Activated naive CD4-positive, alpha-beta T cell treated with anti-CD3 and anti-CD28 coated beads for 36 hours (primary cell): ENCODE data around the gene NEUROD2. TPM values are rescaled to one million over a fixed set of nuclear protein-coding genes. Genes with fewer than 3 reads are reported as not detected.

Experiments used
- CTCF ChIA-PET: fragments of 350-600 bp; sonication (Branson Sonifier 250); formaldehyde crosslinking; loops from one replicate; lab custom pipeline; 2021; ENCODE audit warnings: antibody characterized with exemption; lab: Charles Lee
- DNase-seq: peaks from one replicate; pipeline ENCODE4 v3.0.0-alpha.2; 2020
- H3K27ac Mint-ChIP-seq: one replicate; pipeline ENCODE4 v1.8.0; 2021; ENCODE audit warnings: mild to moderate bottlenecking, mixed read lengths
- H3K27me3 Mint-ChIP-seq: one replicate; pipeline ENCODE4 v1.8.0; 2021; ENCODE audit warnings: low read depth, mixed read lengths
- H3K36me3 Mint-ChIP-seq: one replicate; pipeline ENCODE4 v1.8.0; 2021; ENCODE audit warnings: low read depth, mixed read lengths
- H3K4me1 Mint-ChIP-seq: one replicate; pipeline ENCODE4 v1.8.0; 2021; ENCODE audit warnings: low read depth, mixed read lengths
- H3K4me3 Mint-ChIP-seq: one replicate; pipeline ENCODE4 v1.8.0; 2021; ENCODE audit warnings: mild to moderate bottlenecking, moderate library complexity, mixed read lengths
- H3K9me3 Mint-ChIP-seq: one replicate; pipeline ENCODE4 v1.8.0; 2021; ENCODE audit warnings: mixed read lengths
- intact Hi-C: fragments of 100-400 bp; cut with micrococcal nuclease; formaldehyde crosslinking; loops from one replicate; pipeline ENCODE4 v1.15.1; 2023
- total RNA-seq, 2 experiments: library from RNA; stranded (reverse); gene quantifications; one replicate each; pipeline ENCODE4 v1.2.3, GENCODE V29; 2021

NEUROD2 gene
- total RNA-seq, 2 experiments from 2014 or later, result not detected

GRCh38 chr17:39641883-39642282 is 34.2 kb upstream of the NEUROD2 start:
- CTCF ChIA-PET, result interaction anchor here (0.8 to 11.7 kb wide), 4 partner anchors 9 to 20 kb away, joined by 3 to 213 read pairs (median 24); no protein-coding TSS in a partner anchor
- H3K4me3 Mint-ChIP-seq, result no peak overlapping the region
- H3K9me3 Mint-ChIP-seq, result no peaks in the 10 kb centered on the region
- H3K27ac Mint-ChIP-seq, result no peak overlapping the region
- no peak for DNase-seq
- H3K4me1 Mint-ChIP-seq, result peaks cover 68% of the 10 kb centered on the region
- H3K27me3 Mint-ChIP-seq, result no peaks in the 10 kb centered on the region
- H3K36me3 Mint-ChIP-seq, result no peaks in the 10 kb centered on the region
- intact Hi-C loops, result no loop called here

GRCh38 chr17:39641097-39641496 is 33.4 kb upstream of the NEUROD2 start:
- CTCF ChIA-PET, result interaction anchor here (0.8 to 11.7 kb wide), 5 partner anchors 8 to 25 kb away, joined by 3 to 213 read pairs (median 5); partner anchors contain the start of gene TCAP
- H3K4me1 Mint-ChIP-seq, result peaks cover 73% of the 10 kb centered on the region
- DNase-seq, result no peak

GRCh38 chr17:39640591-39641031 is 32.9 kb upstream of the NEUROD2 start:
- intact Hi-C loops, result no loop called here
- Mint-ChIP-seq H3K4me3 (no peak overlapping the region), H3K27me3 (no peaks in the 10 kb centered on the region), H3K36me3 (no peaks in the 10 kb centered on the region), H3K9me3 (no peaks in the 10 kb centered on the region), H3K4me1 (peaks cover 74% of the 10 kb centered on the region), H3K27ac (no peak overlapping the region)
- CTCF ChIA-PET, result interaction anchor here (0.8 to 11.7 kb wide), 3 partner anchors 13 to 25 kb away, joined by 5 to 213 read pairs (median 44); partner anchors contain the start of gene TCAP
- DNase-seq, result no peak

More at GRCh38 chr17:39641097-39641496, 33.4 kb upstream of the NEUROD2 start:
- no peaks in the 10 kb centered on the region for H3K9me3 Mint-ChIP-seq
- no peak overlapping the region for H3K4me3 Mint-ChIP-seq
- no peaks in the 10 kb centered on the region for H3K27me3 Mint-ChIP-seq
- no peak overlapping the region for H3K27ac Mint-ChIP-seq
- no peaks in the 10 kb centered on the region for H3K36me3 Mint-ChIP-seq
- intact Hi-C loops, result no loop called here

GRCh38 chr17:39639566-39640458 is 32.1 kb upstream of the NEUROD2 start:
- CTCF ChIA-PET, result interaction anchor here (0.5 to 11.7 kb wide), 3 partner anchors 14 to 50 kb away, joined by 3 to 213 read pairs (median 44); no protein-coding TSS in a partner anchor
- peak overlapping the region; percentile 61 for H3K27ac Mint-ChIP-seq
- no peaks in the 10 kb centered on the region for H3K36me3 Mint-ChIP-seq
- DNase-seq, result no peak
- H3K27me3 Mint-ChIP-seq, result no peaks in the 10 kb centered on the region
- peaks cover 67% of the 10 kb centered on the region for H3K4me1 Mint-ChIP-seq
- intact Hi-C loops, result loop anchor here (5.0 to 10.0 kb wide), 3 partner anchors 47 to 465 kb away; partner anchors contain the start of genes MIEN1, NR1D1 and PGAP3
- no peaks in the 10 kb centered on the region for H3K9me3 Mint-ChIP-seq
- no peak overlapping the region for H3K4me3 Mint-ChIP-seq

GRCh38 chr17:39639043-39639442 is 31.3 kb upstream of the NEUROD2 start:
- CTCF ChIA-PET, result interaction anchor here (0.5 to 11.7 kb wide), 3 partner anchors 15 to 51 kb away, joined by 3 to 213 read pairs (median 44); no protein-coding TSS in a partner anchor
- H3K27me3 Mint-ChIP-seq, result no peaks in the 10 kb centered on the region
- no peaks in the 10 kb centered on the region for H3K9me3 Mint-ChIP-seq
- H3K4me1 Mint-ChIP-seq, result peaks cover 64% of the 10 kb centered on the region
- no peak overlapping the region for H3K27ac Mint-ChIP-seq
- H3K36me3 Mint-ChIP-seq, result no peaks in the 10 kb centered on the region
- no peak overlapping the region for H3K4me3 Mint-ChIP-seq
- intact Hi-C loops, result loop anchor here (5.0 to 10.0 kb wide), 3 partner anchors 48 to 466 kb away; partner anchors contain the start of genes MIEN1, NR1D1 and PGAP3
- DNase-seq, result no peak

GRCh38 chr17:39638317-39638716 is 30.6 kb upstream of the NEUROD2 start:
- no peak for DNase-seq
- no peaks in the 10 kb centered on the region for H3K36me3 Mint-ChIP-seq
- no peak overlapping the region for H3K27ac Mint-ChIP-seq
- CTCF ChIA-PET, result interaction anchor here (0.9 to 11.7 kb wide), 5 partner anchors 13 to 16 kb away, joined by 3 to 213 read pairs (median 11); no protein-coding TSS in a partner anchor
- H3K4me1 Mint-ChIP-seq, result peaks cover 57% of the 10 kb centered on the region
- intact Hi-C loops, result loop anchor here (5.0 to 10.0 kb wide), 3 partner anchors 49 to 466 kb away; partner anchors contain the start of genes MIEN1, NR1D1 and PGAP3
- peak overlapping the region; percentile 92 for H3K4me3 Mint-ChIP-seq
- no peaks in the 10 kb centered on the region for H3K9me3 Mint-ChIP-seq
- no peaks in the 10 kb centered on the region for H3K27me3 Mint-ChIP-seq

- peak; percentile 94 for DNase-seq
- CTCF ChIA-PET, result interaction anchor here (0.6 to 11.7 kb wide), 5 partner anchors 9 to 17 kb away, joined by 3 to 213 read pairs (median 5); no protein-coding TSS in a partner anchor
- H3K4me1 Mint-ChIP-seq, result peaks cover 49% of the 10 kb centered on the region
- intact Hi-C loops, result loop anchor here (1.0 to 10.0 kb wide), 5 partner anchors 50 to 468 kb away; partner anchors contain the start of genes LRRC3C, MIEN1, NR1D1 and ORMDL3
- H3K9me3 Mint-ChIP-seq, result no peaks in the 10 kb centered on the region
- H3K27me3 Mint-ChIP-seq, result no peaks in the 10 kb centered on the region
- H3K4me3 Mint-ChIP-seq, result peak within 1 kb of the TSS; percentile 92
- peak within 1 kb of the TSS; percentile 93 for H3K27ac Mint-ChIP-seq
- no peaks in the 10 kb centered on the region for H3K36me3 Mint-ChIP-seq
Observed at GRCh38 chr17:39636927-39637736, 29.4 kb upstream of the NEUROD2 start, which contains the start of gene STARD3. Gene STARD3, plus strand, starts transcription at chr17:39637144. Its CDS starts 16,388 bp downstream, at chr17:39653532.

- H3K27ac Mint-ChIP-seq, result peak overlapping the region; percentile 93
- H3K27me3 Mint-ChIP-seq, result no peaks in the 10 kb centered on the region
- peak overlapping the region; percentile 92 for H3K4me3 Mint-ChIP-seq
- intact Hi-C loops, result loop anchor here (2.0 to 10.0 kb wide), 4 partner anchors 51 to 468 kb away; partner anchors contain the start of genes LRRC3C, MIEN1, NR1D1 and ORMDL3
- H3K36me3 Mint-ChIP-seq, result no peaks in the 10 kb centered on the region
- CTCF ChIA-PET, result interaction anchor here (0.6 to 11.7 kb wide), 3 partner anchors 9 to 94 kb away, joined by 3 to 213 read pairs (median 7); partner anchors contain the start of gene MIEN1
- DNase-seq, result no peak
- H3K9me3 Mint-ChIP-seq, result no peaks in the 10 kb centered on the region
- peaks cover 49% of the 10 kb centered on the region for H3K4me1 Mint-ChIP-seq
Observed at GRCh38 chr17:39636587-39636926, 28.8 kb upstream of the NEUROD2 start.

- H3K27me3 Mint-ChIP-seq, result no peaks in the 10 kb centered on the region
- no peaks in the 10 kb centered on the region for H3K36me3 Mint-ChIP-seq
- CTCF ChIA-PET, result interaction anchor here (0.9 to 11.7 kb wide), 10 partner anchors 7 to 121 kb away, joined by 3 to 213 read pairs (median 4); partner anchors contain the start of gene MIEN1
- peak overlapping the region; percentile 93 for H3K27ac Mint-ChIP-seq
- intact Hi-C loops, result loop anchor here (2.0 to 10.0 kb wide), 4 partner anchors 52 to 469 kb away; partner anchors contain the start of genes LRRC3C, MIEN1, NR1D1 and ORMDL3
- H3K9me3 Mint-ChIP-seq, result no peaks in the 10 kb centered on the region
- DNase-seq, result no peak
- H3K4me3 Mint-ChIP-seq, result peak overlapping the region; percentile 25
- H3K4me1 Mint-ChIP-seq, result peaks cover 46% of the 10 kb centered on the region
Observed at GRCh38 chr17:39635614-39636176, 28.0 kb upstream of the NEUROD2 start.

- H3K4me3 Mint-ChIP-seq, result no peak overlapping the region
- DNase-seq, result no peak
- CTCF ChIA-PET, result interaction anchor here (0.6 to 11.7 kb wide), 15 partner anchors 9 to 273 kb away, joined by 3 to 213 read pairs (median 5); partner anchors contain the start of genes MIEN1 and PNMT
- H3K36me3 Mint-ChIP-seq, result no peaks in the 10 kb centered on the region
- H3K9me3 Mint-ChIP-seq, result no peaks in the 10 kb centered on the region
- H3K4me1 Mint-ChIP-seq, result peaks cover 36% of the 10 kb centered on the region
- no peak overlapping the region for H3K27ac Mint-ChIP-seq
- intact Hi-C loops, result loop anchor here (1.0 to 10.0 kb wide), 3 partner anchors 12 to 470 kb away; partner anchors contain the start of gene NR1D1
- peaks cover 2% of the 10 kb centered on the region for H3K27me3 Mint-ChIP-seq
Observed at GRCh38 chr17:39634384-39634871, 26.7 kb upstream of the NEUROD2 start.
